IMR-90 (cell line): ENCODE measurements around the gene C5orf52. TPM values are rescaled to one million over a fixed set of nuclear protein-coding genes. Genes with fewer than 3 reads are reported as not detected.

ENCODE experiments used
- ATAC-seq: fragments of 200-7000 bp; cut with Tn5 transposase; 2 replicates; pipeline ENCODE4 v1.9.1; 2020; ENCODE audit warnings: low read depth, mild to moderate bottlenecking, moderate library complexity
- BruUV-seq: library from RNA; stranded (reverse); fragments of 400-500 nt; replicated peaks from 2 replicates; lab custom pipeline; 2021; lab: Mats Ljungman, UMichigan
- CTCF ChIA-PET: fragments of 300-600 bp; formaldehyde crosslinking; extraction: SDS; loops from one replicate; lab custom pipeline; 2021; ENCODE audit warnings: antibody characterized with exemption; lab: Yijun Ruan, JAX
- POLR2A ChIA-PET: fragments of 300-600 bp; sonication (Branson Sonifier 250); formaldehyde crosslinking; loops from one replicate; lab custom pipeline; 2022; ENCODE audit warnings: antibody characterized with exemption; ENCODE audit not compliant: unreplicated experiment; lab: Charles Lee
- DNase-seq: peaks from one replicate; pipeline ENCODE4 v3.0.0; 2013
- H2AFZ ChIP-seq: replicated peaks from 2 replicates; pipeline ENCODE3; 2013; ENCODE audit warnings: low read length, mild to moderate bottlenecking; ENCODE audit not compliant: poor library complexity
- H2AK5ac ChIP-seq: 2 replicates; pipeline ENCODE4 v1.6.1; 2013; ENCODE audit warnings: low read depth, low read length, inconsistent platforms
- H2AK9ac ChIP-seq: replicated peaks from 2 replicates; pipeline ENCODE3; 2013; ENCODE audit warnings: mild to moderate bottlenecking, low read depth, low read length, moderate library complexity; ENCODE audit not compliant: poor library complexity
- H2BK120ac ChIP-seq: 2 replicates; pipeline ENCODE4 v1.6.1; 2013; ENCODE audit warnings: low read depth, low read length, inconsistent platforms
- H2BK15ac ChIP-seq: 3 replicates; pipeline ENCODE4 v1.6.1; 2013; ENCODE audit warnings: low read depth, low read length, inconsistent platforms
- H2BK20ac ChIP-seq: 2 replicates; pipeline ENCODE4 v1.6.1; 2013; ENCODE audit warnings: low read depth, mild to moderate bottlenecking, inconsistent platforms, low read length, moderate library complexity
- H2BK5ac ChIP-seq: 2 replicates; pipeline ENCODE4 v1.6.1; 2013; ENCODE audit warnings: mild to moderate bottlenecking, low read depth, low read length, inconsistent platforms; ENCODE audit not compliant: poor library complexity, severe bottlenecking
- H3K14ac ChIP-seq: replicated peaks from 2 replicates; pipeline ENCODE4 v1.6.1; 2013; ENCODE audit warnings: low read depth, low read length, inconsistent platforms
- H3K18ac ChIP-seq: 2 replicates; pipeline ENCODE4 v1.6.1; 2013; ENCODE audit warnings: low read depth, low read length, control low read depth
- H3K23ac ChIP-seq: 2 replicates; pipeline ENCODE4 v1.6.1; 2013; ENCODE audit warnings: low read depth, low read length, inconsistent platforms
- H3K27ac ChIP-seq: 2 replicates; pipeline ENCODE4 v1.5.1; 2013; ENCODE audit warnings: mild to moderate bottlenecking, control low read depth, low read length; ENCODE audit not compliant: insufficient read depth
- H3K27me3 ChIP-seq: 2 replicates; pipeline ENCODE4 v1.6.1; 2013; ENCODE audit warnings: low read length; ENCODE audit not compliant: control insufficient read depth, insufficient read depth
- H3K36me3 ChIP-seq: 2 replicates; pipeline ENCODE4 v1.6.1; 2013; ENCODE audit warnings: low read length, mixed read lengths; ENCODE audit not compliant: control insufficient read depth, insufficient read depth
- H3K4ac ChIP-seq: 2 replicates; pipeline ENCODE4 v1.6.1; 2013; ENCODE audit warnings: low read depth, low read length, inconsistent platforms
- H3K4me1 ChIP-seq: 2 replicates; pipeline ENCODE4 v1.6.1; 2013; ENCODE audit warnings: low read length, mixed read lengths; ENCODE audit not compliant: control insufficient read depth, insufficient read depth
- H3K4me2 ChIP-seq: 2 replicates; pipeline ENCODE4 v1.6.1; 2013; ENCODE audit warnings: low read depth, mild to moderate bottlenecking, control low read depth, low read length, moderate library complexity
- H3K4me3 ChIP-seq: 2 replicates; pipeline ENCODE4 v1.5.1; 2013; ENCODE audit warnings: low read depth, mild to moderate bottlenecking, control low read depth, low read length, moderate library complexity; ENCODE audit not compliant: insufficient read depth
- H3K56ac ChIP-seq: 2 replicates; pipeline ENCODE4 v1.6.1; 2013; ENCODE audit warnings: low read length, inconsistent platforms; ENCODE audit not compliant: insufficient read depth; ENCODE audit errors: extremely low read depth
- H3K79me1 ChIP-seq, 2 experiments: 2 replicates each; pipeline ENCODE4 v1.6.1; 2013; ENCODE audit warnings: low read length in 2 of 2, inconsistent platforms in 1 of 2, low read depth in 1 of 2
- H3K9ac ChIP-seq: 2 replicates; pipeline ENCODE4 v1.6.1; 2013; ENCODE audit warnings: low read depth, low read length, control low read depth
- H3K9me1 ChIP-seq: 2 replicates; pipeline ENCODE4 v1.6.1; 2013; ENCODE audit warnings: low read length, inconsistent platforms; ENCODE audit not compliant: insufficient read depth
- H3K9me3 ChIP-seq: 2 replicates; pipeline ENCODE4 v1.6.1; 2013; ENCODE audit warnings: low read length; ENCODE audit not compliant: control insufficient read depth, insufficient read depth
- H4K20me1 ChIP-seq: 2 replicates; pipeline ENCODE4 v1.6.1; 2013; ENCODE audit warnings: low read length, inconsistent platforms; ENCODE audit not compliant: insufficient read depth
- H4K5ac ChIP-seq: 2 replicates; pipeline ENCODE4 v1.6.1; 2013; ENCODE audit warnings: mild to moderate bottlenecking, low read depth, low read length, control low read depth
- H4K8ac ChIP-seq, 2 experiments: 2 replicates each; pipeline ENCODE4 v1.6.1; 2013; ENCODE audit warnings: low read depth in 2 of 2, low read length in 2 of 2, control low read depth in 1 of 2, inconsistent platforms in 1 of 2
- H4K91ac ChIP-seq: 2 replicates; pipeline ENCODE4 v1.6.1; 2013; ENCODE audit warnings: low read depth, low read length, inconsistent platforms; ENCODE audit not compliant: insufficient read depth
- NFE2L2 ChIP-seq: fragments of 150-350 bp; IDR thresholded peaks from 2 replicates; pipeline ENCODE4 v1.6.1; 2016; ENCODE audit warnings: low read depth, mild to moderate bottlenecking, low read length
- WGBS, 2 experiments: methylation state at CpG; one replicate each; pipeline versions ENCODE4 v1.1.5 to v1.1.7; 2013; ENCODE audit warnings: missing lambda C conversion rate in 2 of 2; ENCODE audit not compliant: insufficient read length in 1 of 2; ENCODE audit errors: extremely low coverage in 2 of 2; 5-methylcytosine and 5-hydroxymethylcytosine counted together
- dilution Hi-C: fragments of 300-500 bp; cut with HindIII; formaldehyde crosslinking; loops from one replicate; pipeline ENCODE4 v1.14.3; 2018; ENCODE audit warnings: low sequenced_read_pairs; ENCODE audit not compliant: unreplicated experiment
- in situ Hi-C: fragments of 300-500 bp; cut with MboI; formaldehyde crosslinking; loops from 3 replicates; pipeline ENCODE4 v1.14.3; 2019; ENCODE audit warnings: low sequenced_read_pairs, inconsistent platforms, mixed read lengths
- intact Hi-C: fragments of 100-400 bp; cut with micrococcal nuclease; formaldehyde crosslinking; loops from 2 replicates; pipeline ENCODE4 v1.10.0; 2022
- polyA plus RNA-seq, 3 experiments: library from polyadenylated mRNA; depleted of rRNA; stranded (reverse); fragments of >200 nt; gene quantifications; 2 replicates each; pipeline ENCODE4 v1.2.3, GENCODE V29; 2012; ENCODE audit warnings: low replicate concordance in 1 of 3
- total RNA-seq: library from RNA; depleted of rRNA; stranded (reverse); fragments of >200 nt; gene quantifications from 2 replicates; pipeline ENCODE4 v1.2.3, GENCODE V29; 2012

C5orf52 gene
- total and polyA plus RNA-seq, 2 of the 4 experiments (the other 2 are of a cell fraction), result not detected

DNA sequence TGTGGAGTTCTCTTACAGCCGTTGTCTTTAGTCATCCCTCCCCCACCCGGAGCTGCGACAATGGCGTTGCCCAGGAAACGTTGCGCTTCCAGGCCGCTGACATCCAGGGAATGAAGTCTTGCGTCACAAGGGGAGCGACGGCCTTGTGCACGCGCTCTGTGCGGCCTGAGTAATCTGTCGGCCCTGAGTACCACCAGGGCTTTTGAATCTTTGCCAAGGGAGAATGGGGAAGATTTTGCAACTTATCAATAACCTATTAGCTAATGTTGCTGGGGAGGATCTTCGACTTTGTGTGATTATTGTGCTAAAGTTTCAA lies 19.0 kb upstream of the C5orf52 start, which contains the start of gene SOX30:
TSS of gene SOX30 (minus strand) at position 62 of the 316 bp plus-strand sequence. CDS start 360 bp downstream, outside the sequence.
- dilution Hi-C loops, result no loop called here

More for the DNA sequence above, 19.0 kb upstream of the C5orf52 start, which contains the start of gene SOX30:
- H2AK9ac ChIP-seq, result no peak within 1 kb of the TSS
- no peak within 1 kb of the TSS for H3K9ac ChIP-seq
- H4K8ac ChIP-seq, result peak within 1 kb of the TSS in 1 of 2 experiments; percentile 31; a peak in 1 of 4 replicates
- no peaks in the 10 kb centered on the region for H3K9me1 ChIP-seq
- H3K4me3 ChIP-seq, result no peak within 1 kb of the TSS
- no peaks in the 10 kb centered on the region for H3K27me3 ChIP-seq
- no peaks in the 10 kb centered on the region; the same call in 1 of the 2 replicates for H3K4me1 ChIP-seq
- H2BK5ac ChIP-seq, result no peak within 1 kb of the TSS
- peaks cover 4% of the 10 kb centered on the region for H3K9me3 ChIP-seq
- ChIA-PET CTCF (no interaction called here), POLR2A (no interaction called here)
- H2AFZ ChIP-seq, result peak within 1 kb of the TSS; percentile 93
- H3K79me1 ChIP-seq, result no peaks in the 10 kb centered on the region
- ATAC-seq (no peak), DNase-seq (no peak)
- in situ Hi-C loops (no loop called here), intact Hi-C loops (no loop called here)
- no peak within 1 kb of the TSS for H4K91ac ChIP-seq
- H3K4me2 ChIP-seq, result no peak within 1 kb of the TSS
- no peak within 1 kb of the TSS for H2BK120ac ChIP-seq
- no peak for TF ChIP-seq NFE2L2
- 65% methylated on average over 4 of the region's 15 CpGs; no CpG with 5 or more reads in 1 of the 2 experiments for whole genome bisulfite sequencing, 2 experiments
- no peak within 1 kb of the TSS for H3K23ac ChIP-seq
- H3K56ac ChIP-seq, result no peak within 1 kb of the TSS
- H2BK20ac ChIP-seq, result no peak within 1 kb of the TSS
- H3K4ac ChIP-seq, result no peak within 1 kb of the TSS
- no TSS peak for BruUV-seq
- no peaks in the 10 kb centered on the region for H4K20me1 ChIP-seq
- no peak within 1 kb of the TSS for H2AK5ac ChIP-seq
- no peak within 1 kb of the TSS for H3K18ac ChIP-seq
- H2BK15ac ChIP-seq, result no peak within 1 kb of the TSS
- H4K5ac ChIP-seq, result no peak within 1 kb of the TSS
- no peak within 1 kb of the TSS for H3K14ac ChIP-seq
- H3K36me3 ChIP-seq, result no peaks in the 10 kb centered on the region
- no peak within 1 kb of the TSS for H3K27ac ChIP-seq
